NCI-H774 (cell line): ENCODE measurements around the gene PET117.
"Not testable (repeated sequence)": the region's sequence is repeated elsewhere in the genome, so short reads cannot be mapped to it uniquely, and the experiment has no call there.

Experiments used
- DNase-seq: peaks from one replicate; lab custom pipeline; 2025; lab: John Stamatoyannopoulos, UW

The PET117 gene, protein sequence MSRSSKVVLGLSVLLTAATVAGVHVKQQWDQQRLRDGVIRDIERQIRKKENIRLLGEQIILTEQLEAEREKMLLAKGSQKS

DNA sequence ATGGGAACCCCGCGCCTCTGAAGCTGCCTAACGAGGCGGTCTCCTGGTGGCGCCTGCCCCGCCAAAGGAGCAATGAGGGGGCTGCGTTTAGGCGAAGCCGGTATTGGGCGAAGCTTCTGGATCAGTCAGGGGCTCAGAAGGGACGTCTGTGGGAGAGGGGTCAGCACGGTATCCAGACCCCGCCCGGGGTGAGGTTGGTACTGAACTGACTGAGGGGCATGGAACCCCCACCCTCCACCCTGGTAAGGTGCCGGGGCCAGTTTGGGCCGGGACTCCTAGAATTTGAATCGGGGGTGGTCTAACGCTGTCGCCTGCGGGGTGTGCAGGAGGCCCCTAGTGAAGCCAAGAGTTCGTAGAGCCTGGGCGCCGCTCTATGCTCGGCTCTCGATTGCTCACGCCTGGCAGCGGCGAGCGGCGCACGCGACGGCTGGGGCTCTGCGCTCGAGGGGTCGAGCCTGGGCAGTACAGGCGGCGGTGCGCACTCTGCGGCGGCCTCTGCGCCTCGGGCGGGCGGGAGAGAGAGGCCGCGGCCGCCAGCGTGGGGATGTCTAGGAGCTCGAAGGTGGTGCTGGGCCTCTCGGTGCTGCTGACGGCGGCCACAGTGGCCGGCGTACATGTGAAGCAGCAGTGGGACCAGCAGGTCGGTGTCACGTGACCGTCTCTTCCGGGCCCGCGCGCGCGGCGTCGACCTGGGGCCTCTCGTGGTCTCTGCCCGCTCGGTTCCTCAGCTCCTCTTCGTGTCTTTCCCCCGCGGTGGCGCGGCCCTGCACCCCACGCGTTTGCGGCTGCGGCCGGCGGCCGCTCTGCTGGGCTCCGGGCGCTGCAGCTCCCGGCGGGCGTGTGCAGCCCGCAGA, at the start of gene PET117, which contains the start of gene KAT14:
Gene PET117, plus strand, starts transcription at position 452 of the 854 bp plus-strand sequence. Its CDS starts 93 bp downstream, at position 545.
Gene KAT14, plus strand, starts transcription at position 452 of the 854 bp plus-strand sequence. CDS start 4,798 bp downstream, outside the sequence.
- peak; percentile 83 for DNase-seq

DNA sequence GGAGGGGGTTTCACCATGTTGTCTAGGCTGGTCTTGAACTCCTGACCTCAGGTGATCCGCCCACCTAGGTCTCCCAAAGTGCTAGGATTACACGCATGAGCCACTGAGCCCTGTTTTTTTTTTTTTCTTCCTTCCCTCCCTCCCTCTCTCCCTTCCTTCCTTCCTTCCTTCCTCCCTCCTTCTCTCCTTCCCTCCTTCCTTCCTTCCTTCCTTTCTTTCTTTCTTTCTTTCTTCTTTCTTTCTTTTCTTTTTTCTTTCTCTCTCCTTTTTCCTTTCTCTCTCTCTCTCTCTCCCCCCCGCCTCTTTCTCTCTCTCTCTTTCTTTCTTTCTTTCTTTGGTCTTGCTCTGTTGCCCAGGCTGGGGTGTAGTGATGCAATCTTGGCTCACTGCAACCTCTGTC, 49.4 kb upstream of the PET117 start:
- DNase-seq: not testable (repeated sequence)

- not testable (repeated sequence) for DNase-seq
These were observed 48.8 kb upstream of the PET117 start for GRCh38 chr20:18088841-18089240.

GRCh38 chr20:18090044-18090443, 47.6 kb upstream of the PET117 start:
- DNase-seq: no peak

- DNase-seq: no peak
These were observed 47.2 kb upstream of the PET117 start for GRCh38 chr20:18090477-18090876.

GRCh38 chr20:18091623-18092022, 46.0 kb upstream of the PET117 start:
- no peak for DNase-seq

GRCh38 chr20:18092890-18093289, 44.8 kb upstream of the PET117 start:
- no peak for DNase-seq

DNA sequence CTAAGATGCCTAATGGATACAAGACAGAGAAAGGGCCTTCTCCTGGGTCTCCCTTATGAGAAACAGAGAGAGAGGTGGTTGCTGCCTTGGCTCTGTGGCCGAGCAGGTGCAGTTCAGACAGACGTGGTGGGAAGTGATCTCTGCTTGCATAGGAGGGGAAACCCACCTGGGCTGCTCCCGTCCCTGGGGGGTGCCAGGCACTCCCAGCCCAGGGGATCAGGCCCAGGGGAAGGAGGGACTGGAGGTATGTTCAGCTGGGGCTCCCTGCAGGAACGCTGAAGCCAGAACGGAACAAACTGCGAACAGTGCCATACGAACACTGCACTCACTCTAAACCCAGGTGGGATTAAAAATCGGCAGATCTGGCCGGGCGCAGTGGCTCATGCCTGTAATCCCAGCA, 44.3 kb upstream of the PET117 start:
- DNase-seq: no peak

DNA sequence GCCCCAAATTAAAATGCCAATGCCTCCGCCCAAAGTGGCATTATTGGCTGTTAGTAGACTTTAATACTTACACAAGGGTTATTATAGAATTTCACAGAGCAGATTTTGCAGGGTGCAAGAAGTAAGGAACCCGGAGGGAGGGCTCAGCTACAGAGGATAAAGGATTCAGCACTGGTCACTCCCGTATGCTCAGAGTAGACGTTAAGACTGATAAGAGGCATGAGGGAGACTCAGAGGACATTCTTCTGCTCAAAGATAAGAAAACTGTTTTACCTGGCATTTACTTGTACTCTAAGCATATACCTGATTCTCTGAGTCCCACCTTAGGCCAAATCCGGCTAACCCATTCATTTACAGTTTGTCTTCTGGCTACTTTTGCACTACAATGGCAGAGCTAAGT, 43.5 kb upstream of the PET117 start:
- DNase-seq: no peak

- DNase-seq: not testable (repeated sequence)
These were observed 37.1 kb upstream of the PET117 start for GRCh38 chr20:18100569-18100968.

GRCh38 chr20:18101125-18101810, 36.4 kb upstream of the PET117 start:
- DNase-seq: no peak

DNA sequence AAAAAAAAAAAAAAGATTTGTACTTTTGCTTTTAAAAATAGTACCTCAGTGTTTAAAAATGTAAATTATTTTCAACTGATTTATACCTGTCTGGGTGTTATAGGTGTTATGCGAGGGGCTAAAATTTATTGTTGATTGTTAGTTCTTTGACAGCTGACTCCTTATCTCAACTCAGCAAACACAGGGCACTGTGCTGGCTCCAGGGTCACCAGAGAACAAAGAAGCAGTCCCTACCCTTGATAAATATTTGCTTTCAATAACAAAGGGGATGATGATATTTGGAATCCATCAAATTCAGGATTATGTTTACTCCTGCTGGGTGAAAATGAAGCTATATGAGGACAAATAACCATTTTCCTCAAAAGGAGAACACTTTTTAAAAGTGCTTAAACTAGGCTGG, 34.2 kb upstream of the PET117 start:
- DNase-seq: peak; percentile 69

DNA sequence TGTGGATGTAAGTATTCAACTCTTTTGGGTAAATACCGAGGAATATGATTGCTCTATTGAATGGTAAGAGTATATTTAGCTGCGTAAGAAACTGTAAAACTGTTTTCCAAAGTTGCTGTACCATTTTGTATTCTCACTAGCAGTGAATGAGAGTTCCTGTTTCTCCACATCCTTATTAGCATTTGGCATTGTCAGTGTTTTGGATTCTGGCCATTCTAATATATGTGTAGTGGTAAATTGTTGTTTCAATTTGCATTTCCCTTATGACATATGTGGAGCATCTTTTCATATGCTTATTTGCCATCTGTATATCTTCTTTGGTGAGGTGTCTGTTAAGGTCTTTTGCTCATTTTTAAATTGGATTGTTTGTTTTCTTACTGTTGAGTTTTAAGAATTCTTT, 29.3 kb upstream of the PET117 start:
- no peak for DNase-seq

DNA sequence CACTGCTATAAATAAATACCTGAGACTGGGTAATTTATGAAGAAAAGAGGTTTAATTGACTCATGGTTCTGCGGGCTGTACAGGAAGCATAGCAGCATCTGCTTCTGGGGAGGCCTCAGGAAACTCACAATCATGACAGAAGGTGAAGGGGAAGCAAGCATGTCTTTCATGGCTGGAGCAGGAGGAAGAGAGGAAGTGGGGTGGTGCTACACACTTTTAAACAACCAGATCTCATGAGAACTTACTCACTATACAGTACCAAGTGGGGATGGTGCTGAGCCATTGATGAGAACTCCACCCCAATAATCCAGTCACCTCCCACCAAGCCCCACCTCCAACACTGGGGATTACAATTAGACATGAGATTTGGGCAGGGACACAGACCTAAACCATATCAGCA, 9.1 kb upstream of the PET117 start:
- DNase-seq: not testable (repeated sequence)

GRCh38 chr20:18132663-18133062, 5.0 kb upstream of the PET117 start:
- no peak for DNase-seq

DNA sequence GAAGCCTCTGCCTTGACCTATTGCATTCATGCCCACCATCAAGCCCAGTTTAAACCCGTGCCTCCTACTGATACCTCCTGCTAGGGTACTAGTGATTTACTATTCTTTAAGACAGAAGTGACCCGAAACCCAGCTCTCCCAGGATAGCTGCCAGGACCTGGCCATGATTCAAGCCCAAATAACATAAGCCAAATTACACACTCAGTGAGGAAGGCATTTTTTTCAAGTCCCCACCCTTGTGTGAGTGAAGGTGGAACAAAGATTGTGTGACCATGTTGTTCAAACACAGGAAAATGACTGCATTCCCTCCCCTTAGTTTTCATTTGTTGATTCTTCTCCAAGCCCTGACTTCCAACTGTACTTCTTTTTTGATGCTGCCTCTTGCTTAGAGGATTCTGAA, 3.7 kb upstream of the PET117 start:
- no peak for DNase-seq

DNA sequence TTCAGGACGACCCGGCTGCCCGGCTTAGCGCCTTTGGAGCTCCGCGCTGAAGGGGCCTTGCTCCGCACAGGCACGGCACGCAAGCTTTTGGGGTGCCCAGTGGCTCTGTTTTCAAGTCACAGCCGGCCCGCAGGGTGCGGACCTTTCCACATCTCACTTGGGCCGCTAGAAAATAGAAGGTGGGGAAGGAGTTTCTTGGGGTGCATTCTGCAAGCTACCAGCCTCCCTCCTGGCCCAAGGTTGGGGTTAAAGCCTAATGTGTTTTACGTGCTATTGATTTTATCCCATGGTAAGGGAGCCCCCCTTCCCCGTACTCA, 561 bp downstream of the PET117 start:
- DNase-seq: no peak

- no peak for DNase-seq
These were observed 1.2 kb downstream of the PET117 start for GRCh38 chr20:18138639-18139583.

DNA sequence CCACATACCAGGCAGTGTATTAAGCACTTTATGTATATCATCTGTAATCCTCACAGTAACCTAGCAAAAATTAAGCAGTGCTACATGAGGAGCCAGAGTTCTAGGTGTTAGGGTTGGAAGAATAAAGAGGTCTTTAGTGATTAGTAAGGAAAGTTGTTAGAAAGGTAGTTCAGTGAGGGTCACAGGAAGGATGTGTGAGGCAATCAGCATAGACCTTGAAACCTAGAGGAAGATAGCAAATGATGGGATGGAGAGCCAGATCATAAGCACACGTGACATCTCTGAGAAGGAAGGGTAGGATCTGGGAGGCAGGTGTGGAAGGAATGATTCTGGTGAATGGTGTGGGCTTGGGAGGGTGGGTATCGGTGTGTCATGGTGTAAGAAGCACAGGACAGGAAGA, 2.2 kb downstream of the PET117 start:
- DNase-seq: no peak

DNA sequence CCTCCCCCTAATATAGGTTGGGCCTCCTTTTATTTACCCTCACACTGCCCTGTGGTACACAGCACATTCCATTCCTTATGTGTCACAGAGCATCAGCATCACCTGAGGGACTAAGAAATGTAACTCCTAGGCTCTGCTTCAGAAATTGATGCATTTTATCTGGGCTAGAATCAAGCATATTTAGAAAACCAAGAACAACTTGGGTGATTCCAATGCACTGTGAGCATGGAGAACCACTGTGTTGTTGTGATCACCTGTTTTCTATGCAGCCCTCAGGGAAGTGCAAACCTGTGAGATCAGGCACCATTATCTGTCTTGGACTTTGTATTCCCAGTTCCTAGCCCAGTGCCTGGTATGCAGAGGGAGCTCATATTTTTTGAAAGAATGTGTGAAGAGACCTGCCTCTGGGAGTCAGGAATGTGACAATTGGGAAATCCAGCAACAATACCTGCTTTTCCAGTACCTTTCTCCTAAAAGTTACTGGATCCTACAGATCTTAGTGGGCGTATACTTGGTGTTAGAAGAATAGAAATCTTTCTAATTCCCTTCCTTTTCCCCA, 7.0 kb downstream of the PET117 start:
- DNase-seq: no peak

GRCh38 chr20:18154342-18154741, 16.7 kb downstream of the PET117 start:
- no peak for DNase-seq

DNA sequence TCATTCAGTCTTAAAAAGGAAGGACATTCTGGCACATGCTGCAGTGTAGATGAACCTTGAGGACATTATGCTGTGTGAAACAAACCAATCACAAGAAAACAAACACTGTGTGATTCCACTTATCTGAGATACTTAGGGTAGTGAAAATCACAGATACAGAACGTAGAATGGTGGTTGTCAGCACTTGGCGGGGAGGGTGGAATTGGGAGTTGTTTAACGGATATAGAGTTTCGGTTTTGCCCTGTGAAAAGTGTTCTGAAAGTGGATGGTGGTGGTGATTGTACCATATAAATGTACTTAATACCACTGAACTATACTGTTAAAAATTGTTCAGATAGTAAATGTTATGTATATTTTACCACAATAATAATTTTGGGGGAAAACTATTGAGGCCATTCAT, 18.4 kb downstream of the PET117 start:
- DNase-seq: no peak
